Neural crest cell (in vitro differentiated cells): ENCODE data around the gene CTNNA3. TPM values are rescaled to one million over a fixed set of nuclear protein-coding genes. Genes with fewer than 3 reads are reported as not detected.

Experiments used
- DNase-seq: peaks from one replicate; pipeline ENCODE4 v3.0.0; 2021; ENCODE audit warnings: low read depth, mixed read lengths, low spot score
- H3K27ac Mint-ChIP-seq: one replicate; pipeline ENCODE4 v1.8.0; 2021; ENCODE audit warnings: mild to moderate bottlenecking, mixed read lengths; ENCODE audit not compliant: unreplicated experiment
- H3K27me3 Mint-ChIP-seq: 2 replicates; pipeline ENCODE4 v1.8.0; 2021; ENCODE audit warnings: low read depth, mild to moderate bottlenecking, mixed read lengths
- H3K36me3 Mint-ChIP-seq: 2 replicates; pipeline ENCODE4 v1.8.0; 2021; ENCODE audit warnings: low read depth, mild to moderate bottlenecking, mixed read lengths
- H3K4me1 Mint-ChIP-seq: 2 replicates; pipeline ENCODE4 v1.8.0; 2021; ENCODE audit warnings: mixed read lengths
- H3K4me3 Mint-ChIP-seq: one replicate; pipeline ENCODE4 v1.8.0; 2021; ENCODE audit warnings: mild to moderate bottlenecking, mixed read lengths
- H3K9me3 Mint-ChIP-seq: 2 replicates; pipeline ENCODE4 v1.8.0; 2021; ENCODE audit warnings: mixed read lengths
- CTCF ChIP-seq: fragments of 200-600 bp; sonication (generic); conservative IDR thresholded peaks from 2 replicates; pipeline ENCODE4 v1.5.0; 2021; ENCODE audit warnings: antibody characterized with exemption, mild to moderate bottlenecking
- total RNA-seq: library from RNA; stranded (reverse); gene quantifications from 2 replicates; pipeline ENCODE4 v1.2.1, GENCODE V29; 2021

CTNNA3 gene
- total RNA-seq, 1 donor from 2014 or later = 4.7 TPM

- H3K4me3 Mint-ChIP-seq = no peak overlapping the region
- no peak overlapping the region for H3K27ac Mint-ChIP-seq
- no peak for DNase-seq
- no peak for TF ChIP-seq CTCF
- no peaks in the 10 kb centered on the region for H3K9me3 Mint-ChIP-seq
- H3K36me3 Mint-ChIP-seq = peaks cover 2% of the 10 kb centered on the region
- H3K4me1 Mint-ChIP-seq = no peaks in the 10 kb centered on the region
- H3K27me3 Mint-ChIP-seq = no peaks in the 10 kb centered on the region
Observed at GRCh38 chr10:67043041-67043440, 653.0 kb downstream of the CTNNA3 start.

- Mint-ChIP-seq H3K4me1 (no peaks in the 10 kb centered on the region), H3K27me3 (no peaks in the 10 kb centered on the region), H3K9me3 (no peaks in the 10 kb centered on the region), H3K36me3 (no peaks in the 10 kb centered on the region), H3K27ac (no peak overlapping the region), H3K4me3 (no peak overlapping the region)
- no peak for DNase-seq
- TF ChIP-seq CTCF = no peak
Observed at GRCh38 chr10:67036808-67037207, 659.2 kb downstream of the CTNNA3 start.

GRCh38 chr10:67033878-67034277 is 662.1 kb downstream of the CTNNA3 start:
- Mint-ChIP-seq H3K9me3 (no peaks in the 10 kb centered on the region), H3K36me3 (no peaks in the 10 kb centered on the region), H3K4me1 (no peaks in the 10 kb centered on the region), H3K27me3 (no peaks in the 10 kb centered on the region), H3K27ac (no peak overlapping the region), H3K4me3 (no peak overlapping the region)
- TF ChIP-seq CTCF = no peak
- no peak for DNase-seq

GRCh38 chr10:67022099-67022498 is 673.9 kb downstream of the CTNNA3 start:
- H3K4me3 Mint-ChIP-seq = no peak overlapping the region
- TF ChIP-seq CTCF = no peak
- no peak for DNase-seq
- no peaks in the 10 kb centered on the region for H3K27me3 Mint-ChIP-seq
- H3K4me1 Mint-ChIP-seq = peaks cover 10% of the 10 kb centered on the region
- H3K9me3 Mint-ChIP-seq = no peaks in the 10 kb centered on the region
- no peaks in the 10 kb centered on the region for H3K36me3 Mint-ChIP-seq
- no peak overlapping the region for H3K27ac Mint-ChIP-seq

GRCh38 chr10:67017218-67017617 is 678.8 kb downstream of the CTNNA3 start:
- Mint-ChIP-seq H3K27me3 (no peaks in the 10 kb centered on the region), H3K4me1 (peaks cover 8% of the 10 kb centered on the region), H3K4me3 (no peak overlapping the region), H3K27ac (no peak overlapping the region), H3K9me3 (no peaks in the 10 kb centered on the region), H3K36me3 (no peaks in the 10 kb centered on the region)
- DNase-seq = no peak
- no peak for TF ChIP-seq CTCF

GRCh38 chr10:67015225-67015624 is 680.8 kb downstream of the CTNNA3 start:
- Mint-ChIP-seq H3K4me1 (no peaks in the 10 kb centered on the region), H3K27me3 (no peaks in the 10 kb centered on the region), H3K4me3 (no peak overlapping the region), H3K9me3 (no peaks in the 10 kb centered on the region), H3K36me3 (no peaks in the 10 kb centered on the region), H3K27ac (no peak overlapping the region)
- TF ChIP-seq CTCF = no peak
- DNase-seq = no peak
